Spleen (tissue), 7 donors: ENCODE results near the gene OXNAD1.

Experiments
- CTCF ChIP-seq, 11 experiments: fragments of 200-600 bp in 7 of 11; fragments of 450-650 bp in 4 of 11; sonication (generic) in 4 of 11; IDR thresholded peaks in 8 of 11; conservative IDR thresholded peaks in 3 of 11; 1 replicate in 7 of 11; 2 replicates in 4 of 11; pipeline versions ENCODE4 v1.4.0 to v1.8.0; 2016 to 2021; ENCODE audit warnings: antibody characterized with exemption in 11 of 11, inconsistent platforms in 4 of 11, mild to moderate bottlenecking in 1 of 11
- POLR2A ChIP-seq, 3 donors: fragments of 450-650 bp; IDR thresholded peaks; one replicate each; pipeline ENCODE4 v1.5.1; 2017; ENCODE audit warnings: antibody characterized with exemption in 3 of 3, mild to moderate bottlenecking in 1 of 3
- POLR2AphosphoS5 ChIP-seq, 3 donors: sonication (generic); formaldehyde crosslinking; IDR thresholded peaks; one replicate each; pipeline ENCODE4 v1.5.1; 2017; ENCODE audit warnings: antibody characterized with exemption in 3 of 3
- donor health status: DM: no; HTN: no; CAD: no; lungs with moderate emphysema.
- donor health status: DM: no; HTN: no; CAD: no.
- donor health status: DM: no; HTN: no; CAD: no.

GRCh38 chr3:16255326-16255725 lies 9.7 kb upstream of the OXNAD1 start:
- no peak for TF ChIP-seq POLR2A (IDR thresholded peaks at IDR 0.05)
- TF ChIP-seq CTCF (IDR thresholded peaks at IDR 0.05 in 8 of 11, conservative IDR thresholded peaks at IDR 0.05 in 3 of 11): no peak
- TF ChIP-seq POLR2AphosphoS5 (IDR thresholded peaks at IDR 0.05): no peak
